Measurements from ENCODE around the gene IER5. TPM values are rescaled to one million over a fixed set of nuclear protein-coding genes. Genes with fewer than 3 reads are reported as not detected.

The IER5 gene
- total and polyA plus RNA-seq, 2 of the 13 experiments (the other 11 are each of a cell fraction or from before 2014, with no cell fraction given): 2.5 to 3.5 TPM

DNA sequence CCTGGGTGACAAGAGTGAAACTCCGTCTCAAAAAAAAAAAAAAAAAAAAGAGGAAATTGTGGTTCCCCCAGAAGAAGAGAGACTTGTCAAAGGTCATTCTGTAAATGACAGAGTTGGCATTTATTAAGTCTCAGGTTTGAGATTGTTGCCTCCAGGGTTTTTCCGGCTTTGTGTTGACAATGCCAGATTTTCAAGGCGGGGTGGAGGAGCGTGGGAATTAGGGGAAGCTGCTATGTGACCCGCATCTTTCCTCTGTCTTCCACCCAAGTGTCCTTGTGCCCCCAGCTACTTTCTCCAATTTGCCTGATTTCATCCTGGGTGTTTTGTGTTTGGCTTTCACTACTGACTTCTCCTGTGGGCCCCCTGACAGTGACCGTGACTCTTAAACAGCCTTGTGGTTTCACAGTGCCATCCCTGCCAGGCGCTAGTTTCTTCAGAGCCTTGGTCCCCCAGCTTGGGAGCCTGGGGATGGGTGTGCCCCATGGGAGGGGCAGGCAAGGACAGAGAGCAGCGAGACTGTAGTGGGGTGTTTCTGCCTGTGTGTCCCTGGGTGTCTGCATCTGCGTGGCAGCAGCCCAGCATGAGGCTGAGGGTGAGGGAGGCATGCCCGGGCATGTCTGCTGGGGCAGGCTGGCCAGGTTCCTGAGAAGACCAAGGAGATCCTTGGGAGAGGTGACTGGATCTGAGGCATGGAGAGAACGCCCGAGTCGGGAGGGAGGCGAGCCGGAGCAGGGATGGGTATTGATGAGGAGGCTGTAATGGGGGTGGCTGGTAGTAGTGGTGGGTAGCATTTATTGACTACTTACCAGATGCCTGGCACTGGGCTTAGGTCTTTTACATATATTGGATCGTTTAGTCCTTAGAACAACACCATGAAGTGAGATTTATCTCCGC is 46.3 kb downstream of the IER5 start (continued):
- no peak for TF ChIP-seq KLF12 (CRISPR knock-in tag; IDR thresholded peaks at IDR 0.05; ENCODE audit: borderline replicate concordance)
- peak; percentile 100 for TF ChIP-seq TP53 (CRISPR knock-in tag; conservative IDR thresholded peaks at IDR 0.05)
- TF ChIP-seq, protein P1, sequence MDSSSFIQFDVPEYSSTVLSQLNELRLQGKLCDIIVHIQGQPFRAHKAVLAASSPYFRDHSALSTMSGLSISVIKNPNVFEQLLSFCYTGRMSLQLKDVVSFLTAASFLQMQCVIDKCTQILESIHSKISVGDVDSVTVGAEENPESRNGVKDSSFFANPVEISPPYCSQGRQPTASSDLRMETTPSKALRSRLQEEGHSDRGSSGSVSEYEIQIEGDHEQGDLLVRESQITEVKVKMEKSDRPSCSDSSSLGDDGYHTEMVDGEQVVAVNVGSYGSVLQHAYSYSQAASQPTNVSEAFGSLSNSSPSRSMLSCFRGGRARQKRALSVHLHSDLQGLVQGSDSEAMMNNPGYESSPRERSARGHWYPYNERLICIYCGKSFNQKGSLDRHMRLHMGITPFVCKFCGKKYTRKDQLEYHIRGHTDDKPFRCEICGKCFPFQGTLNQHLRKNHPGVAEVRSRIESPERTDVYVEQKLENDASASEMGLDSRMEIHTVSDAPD (CRISPR knock-in tag; IDR thresholded peaks at IDR 0.05): no peak
- TF ChIP-seq ZNF552 (CRISPR knock-in tag; IDR thresholded peaks at IDR 0.05; ENCODE audit: borderline replicate concordance): no peak
- 0 out of 2 replicates have a peak, but pooled peaks have one; percentile 34 for TF ChIP-seq PHF21A (CRISPR knock-in tag; IDR thresholded peaks at IDR 0.05)
- no peak for TF ChIP-seq ISL2 (CRISPR knock-in tag; IDR thresholded peaks at IDR 0.05)
- no peak for TF ChIP-seq ZNF563 (CRISPR knock-in tag; IDR thresholded peaks at IDR 0.05)
- no peak for TF ChIP-seq REXO4 (CRISPR knock-in tag; IDR thresholded peaks at IDR 0.05; ENCODE audit: borderline replicate concordance)
- TF ChIP-seq, protein P2, sequence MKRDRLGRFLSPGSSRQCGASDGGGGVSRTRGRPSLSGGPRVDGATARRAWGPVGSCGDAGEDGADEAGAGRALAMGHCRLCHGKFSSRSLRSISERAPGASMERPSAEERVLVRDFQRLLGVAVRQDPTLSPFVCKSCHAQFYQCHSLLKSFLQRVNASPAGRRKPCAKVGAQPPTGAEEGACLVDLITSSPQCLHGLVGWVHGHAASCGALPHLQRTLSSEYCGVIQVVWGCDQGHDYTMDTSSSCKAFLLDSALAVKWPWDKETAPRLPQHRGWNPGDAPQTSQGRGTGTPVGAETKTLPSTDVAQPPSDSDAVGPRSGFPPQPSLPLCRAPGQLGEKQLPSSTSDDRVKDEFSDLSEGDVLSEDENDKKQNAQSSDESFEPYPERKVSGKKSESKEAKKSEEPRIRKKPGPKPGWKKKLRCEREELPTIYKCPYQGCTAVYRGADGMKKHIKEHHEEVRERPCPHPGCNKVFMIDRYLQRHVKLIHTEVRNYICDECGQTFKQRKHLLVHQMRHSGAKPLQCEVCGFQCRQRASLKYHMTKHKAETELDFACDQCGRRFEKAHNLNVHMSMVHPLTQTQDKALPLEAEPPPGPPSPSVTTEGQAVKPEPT (CRISPR knock-in tag; IDR thresholded peaks at IDR 0.05; ENCODE audit: low read depth): no peak
- TF ChIP-seq, protein P3, sequence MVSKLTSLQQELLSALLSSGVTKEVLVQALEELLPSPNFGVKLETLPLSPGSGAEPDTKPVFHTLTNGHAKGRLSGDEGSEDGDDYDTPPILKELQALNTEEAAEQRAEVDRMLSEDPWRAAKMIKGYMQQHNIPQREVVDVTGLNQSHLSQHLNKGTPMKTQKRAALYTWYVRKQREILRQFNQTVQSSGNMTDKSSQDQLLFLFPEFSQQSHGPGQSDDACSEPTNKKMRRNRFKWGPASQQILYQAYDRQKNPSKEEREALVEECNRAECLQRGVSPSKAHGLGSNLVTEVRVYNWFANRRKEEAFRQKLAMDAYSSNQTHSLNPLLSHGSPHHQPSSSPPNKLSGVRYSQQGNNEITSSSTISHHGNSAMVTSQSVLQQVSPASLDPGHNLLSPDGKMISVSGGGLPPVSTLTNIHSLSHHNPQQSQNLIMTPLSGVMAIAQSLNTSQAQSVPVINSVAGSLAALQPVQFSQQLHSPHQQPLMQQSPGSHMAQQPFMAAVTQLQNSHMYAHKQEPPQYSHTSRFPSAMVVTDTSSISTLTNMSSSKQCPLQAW (CRISPR knock-in tag; IDR thresholded peaks at IDR 0.05): 0 out of 2 replicates have a peak, but pooled peaks have one; percentile 32
- 0 out of 2 replicates have a peak, but pooled peaks have one; percentile 17 for TF ChIP-seq GABPB1 (CRISPR knock-in tag; IDR thresholded peaks at IDR 0.05)
- no peak for TF ChIP-seq ZFP1 (CRISPR knock-in tag; IDR thresholded peaks at IDR 0.05)
